ENCODE measurements around the gene WFIKKN2. TPM values are rescaled to one million over a fixed set of nuclear protein-coding genes. Genes with fewer than 3 reads are reported as not detected.
"Not testable (repeated sequence)": the region's sequence is repeated elsewhere in the genome, so short reads cannot be mapped to it uniquely, and the experiment has no call there.

The WFIKKN2 gene
- polyA plus RNA-seq, 4 donors = 1.3 to 12.5 (median 1.4) TPM

GRCh38 chr17:50871364-50871763 lies 36.0 kb downstream of the WFIKKN2 start:
- no peak for DNase-seq (ENCODE audit: low read depth in 4 of 4, low spot score in 3 of 4)

GRCh38 chr17:50871898-50872297 lies 36.5 kb downstream of the WFIKKN2 start:
- DNase-seq (ENCODE audit: low read depth in 4 of 4, low spot score in 3 of 4) = no peak

- DNase-seq (ENCODE audit: low read depth in 4 of 4, low spot score in 3 of 4) = no peak
Observed at GRCh38 chr17:50872710-50873424, 37.5 kb downstream of the WFIKKN2 start.

- DNase-seq (ENCODE audit: low read depth in 4 of 4, low spot score in 3 of 4) = no peak
Observed at GRCh38 chr17:50875074-50875473, 39.7 kb downstream of the WFIKKN2 start.

- not testable (repeated sequence) for DNase-seq (ENCODE audit: low read depth in 4 of 4, low spot score in 3 of 4)
Observed at GRCh38 chr17:50877042-50877441, 41.7 kb downstream of the WFIKKN2 start.

GRCh38 chr17:50877838-50878237 lies 42.5 kb downstream of the WFIKKN2 start:
- no peak for DNase-seq (ENCODE audit: low read depth in 4 of 4, low spot score in 3 of 4)

GRCh38 chr17:50879086-50879485 lies 43.7 kb downstream of the WFIKKN2 start:
- no peak for DNase-seq (ENCODE audit: low read depth in 4 of 4, low spot score in 3 of 4)

GRCh38 chr17:50881182-50881581 lies 45.8 kb downstream of the WFIKKN2 start:
- no peak for DNase-seq (ENCODE audit: low read depth in 4 of 4, low spot score in 3 of 4)

- no peak for DNase-seq (ENCODE audit: low read depth in 4 of 4, low spot score in 3 of 4)
Observed at GRCh38 chr17:50882851-50883250, 47.5 kb downstream of the WFIKKN2 start.

GRCh38 chr17:50883850-50884438 lies 48.6 kb downstream of the WFIKKN2 start:
- no peak for DNase-seq (ENCODE audit: low read depth in 4 of 4, low spot score in 3 of 4)

GRCh38 chr17:50884439-50885311 lies 49.3 kb downstream of the WFIKKN2 start:
- DNase-seq (ENCODE audit: low read depth in 4 of 4, low spot score in 3 of 4) = no peak

- no peak for DNase-seq (ENCODE audit: low read depth in 4 of 4, low spot score in 3 of 4)
Observed at GRCh38 chr17:50887705-50888245, 52.4 kb downstream of the WFIKKN2 start.

- no peak for DNase-seq (ENCODE audit: low read depth in 4 of 4, low spot score in 3 of 4)
Observed at GRCh38 chr17:50889528-50890118, 54.2 kb downstream of the WFIKKN2 start.

GRCh38 chr17:50890675-50891516 lies 55.5 kb downstream of the WFIKKN2 start:
- no peak for DNase-seq (ENCODE audit: low read depth in 4 of 4, low spot score in 3 of 4)

- no peak for DNase-seq (ENCODE audit: low read depth in 4 of 4, low spot score in 3 of 4)
Observed at GRCh38 chr17:50891577-50891989, 56.2 kb downstream of the WFIKKN2 start.

Other genes with a start within 250 kb of the WFIKKN2 start
- gene ABCC3, start 200.7 kb upstream of the WFIKKN2 start, polyA plus RNA-seq (ENCODE audit: insufficient read length in 4 of 4) = 10 to 100 TPM in 2 of 4 donors, 1 to 10 TPM in 1, under 1 TPM in 1; 0.63 to 12.2 (median 7.8) TPM
- gene ANKRD40, start 127.7 kb upstream of the WFIKKN2 start, polyA plus RNA-seq (ENCODE audit: insufficient read length in 4 of 4) = 10 to 100 TPM; 46.3 to 48.6 (median 47.2) TPM
- 100 to 1,000 TPM; 490 to 744 (median 572) TPM for gene LUC7L3, start 116.0 kb upstream of the WFIKKN2 start, polyA plus RNA-seq (ENCODE audit: insufficient read length in 4 of 4)
- under 1 TPM in 3 of 4 donors, not detected in 1; 0.17 to 0.60 (median 0.35) TPM for gene ANKRD40CL, start 68.1 kb upstream of the WFIKKN2 start, polyA plus RNA-seq (ENCODE audit: insufficient read length in 4 of 4)
- 10 to 100 TPM; 45.2 to 70.8 (median 47.9) TPM for gene TOB1, start 30.8 kb downstream of the WFIKKN2 start, polyA plus RNA-seq (ENCODE audit: insufficient read length in 4 of 4)